HG03108 (cell line): ENCODE measurements around the gene BRME1.
"Not testable (repeated sequence)": the region's sequence is repeated elsewhere in the genome, so short reads cannot be mapped to it uniquely, and the experiment has no call there.

Experiments used
- ATAC-seq: cut with Tn5 transposase; IDR thresholded peaks from one replicate; pipeline ENCODE4 v1.9.1; 2021; ENCODE audit warnings: moderate library complexity; ENCODE audit not compliant: unreplicated experiment

Gene BRME1

GRCh38 chr19:13929340-13929739 is 23.4 kb upstream of the BRME1 start:
- no peak for ATAC-seq

- no peak for ATAC-seq
Measured at GRCh38 chr19:13926715-13927114, 20.8 kb upstream of the BRME1 start.

GRCh38 chr19:13926010-13926409 is 20.1 kb upstream of the BRME1 start:
- no peak for ATAC-seq

GRCh38 chr19:13923194-13923987 is 17.5 kb upstream of the BRME1 start:
- no peak for ATAC-seq

GRCh38 chr19:13922118-13922517 is 16.2 kb upstream of the BRME1 start:
- not testable (repeated sequence) for ATAC-seq

- ATAC-seq: no peak
Measured at GRCh38 chr19:13920940-13921747, 15.2 kb upstream of the BRME1 start.

- ATAC-seq: no peak
Measured at GRCh38 chr19:13920524-13920923, 14.6 kb upstream of the BRME1 start.

GRCh38 chr19:13918726-13919411 is 13.0 kb upstream of the BRME1 start:
- ATAC-seq: no peak

- no peak for ATAC-seq
Measured at GRCh38 chr19:13917888-13918406, 12.0 kb upstream of the BRME1 start.

- no peak for ATAC-seq
Measured at GRCh38 chr19:13914777-13915176, 8.9 kb upstream of the BRME1 start.

- ATAC-seq: no peak
Measured at GRCh38 chr19:13913352-13913751, 7.4 kb upstream of the BRME1 start.

GRCh38 chr19:13909430-13909829 is 3.5 kb upstream of the BRME1 start:
- no peak for ATAC-seq

GRCh38 chr19:13908674-13909073 is 2.8 kb upstream of the BRME1 start:
- no peak for ATAC-seq

- no peak for ATAC-seq
Measured at GRCh38 chr19:13906910-13907309, 993 bp upstream of the BRME1 start.

- ATAC-seq: peak; percentile 23
Measured at GRCh38 chr19:13906521-13906904, 596 bp upstream of the BRME1 start.

GRCh38 chr19:13902993-13903555 is 2.8 kb downstream of the BRME1 start:
- ATAC-seq: no peak

GRCh38 chr19:13899912-13900584 is 5.9 kb downstream of the BRME1 start:
- no peak for ATAC-seq

GRCh38 chr19:13899393-13899792 is 6.5 kb downstream of the BRME1 start:
- no peak for ATAC-seq

- no peak for ATAC-seq
Measured at GRCh38 chr19:13896227-13896626, 9.7 kb downstream of the BRME1 start.

GRCh38 chr19:13894552-13894951 is 11.4 kb downstream of the BRME1 start:
- no peak for ATAC-seq

GRCh38 chr19:13892870-13893269 is 13.0 kb downstream of the BRME1 start:
- ATAC-seq: no peak
